ENCODE results near the gene PLEK.
"Not testable (repeated sequence)": the region's sequence is repeated elsewhere in the genome, so short reads cannot be mapped to it uniquely, and the experiment has no call there.

PLEK gene, protein sequence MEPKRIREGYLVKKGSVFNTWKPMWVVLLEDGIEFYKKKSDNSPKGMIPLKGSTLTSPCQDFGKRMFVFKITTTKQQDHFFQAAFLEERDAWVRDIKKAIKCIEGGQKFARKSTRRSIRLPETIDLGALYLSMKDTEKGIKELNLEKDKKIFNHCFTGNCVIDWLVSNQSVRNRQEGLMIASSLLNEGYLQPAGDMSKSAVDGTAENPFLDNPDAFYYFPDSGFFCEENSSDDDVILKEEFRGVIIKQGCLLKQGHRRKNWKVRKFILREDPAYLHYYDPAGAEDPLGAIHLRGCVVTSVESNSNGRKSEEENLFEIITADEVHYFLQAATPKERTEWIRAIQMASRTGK

GRCh38 chr2:68365087-68365486 lies at the start of gene PLEK:
PLEK (plus strand) TSS chr2:68365282; CDS start chr2:68365352, 70 bp downstream.
- DNase-seq (ENCODE audit: low read depth) = no peak

DNA sequence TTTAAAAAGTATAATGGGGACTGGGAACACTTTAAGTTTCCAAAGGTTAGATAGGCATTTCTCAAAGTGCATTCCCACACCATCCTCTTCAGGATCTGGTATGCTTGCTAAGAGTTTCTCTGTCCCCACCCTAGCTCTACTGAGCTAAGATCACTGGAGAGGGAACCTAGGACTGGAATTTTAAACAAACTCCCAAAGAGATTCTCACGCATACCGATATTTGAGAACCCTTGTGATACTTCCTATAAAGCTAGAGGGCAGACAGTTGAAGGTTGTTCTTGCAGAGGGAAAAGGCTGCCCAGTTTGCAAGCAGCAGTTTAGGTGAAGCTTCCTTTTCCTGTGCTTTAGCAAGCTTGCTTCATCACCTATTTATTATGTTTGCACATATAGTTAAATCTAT lies 49.0 kb upstream of the PLEK start:
- peak; percentile 51 for DNase-seq (ENCODE audit: low read depth)

GRCh38 chr2:68317971-68318913 lies 46.8 kb upstream of the PLEK start:
- DNase-seq (ENCODE audit: low read depth) = no peak

- DNase-seq (ENCODE audit: low read depth) = no peak
Observed at GRCh38 chr2:68318914-68319397, 46.1 kb upstream of the PLEK start.

DNA sequence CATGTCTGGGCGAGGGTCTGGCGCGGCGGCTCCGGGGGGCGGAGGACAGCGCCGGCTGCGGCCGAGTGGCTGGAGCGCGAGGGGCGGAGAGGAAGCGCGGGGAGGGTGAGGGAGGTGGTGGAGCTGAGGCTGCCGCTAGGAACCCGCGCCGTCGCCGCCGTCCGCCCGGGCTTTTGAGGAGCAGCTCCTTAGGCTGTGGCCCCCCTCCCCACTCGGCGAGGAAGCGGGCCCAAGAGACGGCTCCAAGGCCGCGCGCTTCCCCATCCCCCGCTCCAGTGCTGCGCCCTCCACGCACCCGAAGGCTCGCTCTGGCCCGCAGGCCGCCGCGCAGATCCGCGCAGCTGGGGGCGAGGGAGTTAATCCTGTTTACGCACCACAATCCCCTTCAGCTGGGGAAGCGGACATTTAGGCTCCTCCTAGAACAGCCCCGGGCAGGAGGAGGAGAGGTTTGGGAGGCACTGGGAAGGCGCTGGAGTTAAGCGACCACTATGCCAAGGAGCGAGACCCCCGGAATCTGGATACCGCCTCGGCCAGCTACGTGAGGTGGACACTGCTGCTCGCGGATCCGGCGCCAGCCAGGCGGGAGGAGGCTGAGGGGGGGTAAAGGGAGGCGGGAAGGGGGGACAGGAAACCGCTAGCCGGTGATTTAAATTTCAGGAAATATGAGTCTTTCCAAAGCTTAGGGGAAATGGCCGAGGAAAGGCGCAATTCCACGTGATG lies 45.5 kb upstream of the PLEK start, which contains the start of gene CNRIP1:
Gene CNRIP1 (minus strand): TSS at position 552 of the 720 bp plus-strand sequence. CDS start 549 bp downstream, at position 3.
- DNase-seq (ENCODE audit: low read depth) = peak; percentile 83

GRCh38 chr2:68320118-68320641 lies 44.9 kb upstream of the PLEK start:
- DNase-seq (ENCODE audit: low read depth) = peak; percentile 8

DNA sequence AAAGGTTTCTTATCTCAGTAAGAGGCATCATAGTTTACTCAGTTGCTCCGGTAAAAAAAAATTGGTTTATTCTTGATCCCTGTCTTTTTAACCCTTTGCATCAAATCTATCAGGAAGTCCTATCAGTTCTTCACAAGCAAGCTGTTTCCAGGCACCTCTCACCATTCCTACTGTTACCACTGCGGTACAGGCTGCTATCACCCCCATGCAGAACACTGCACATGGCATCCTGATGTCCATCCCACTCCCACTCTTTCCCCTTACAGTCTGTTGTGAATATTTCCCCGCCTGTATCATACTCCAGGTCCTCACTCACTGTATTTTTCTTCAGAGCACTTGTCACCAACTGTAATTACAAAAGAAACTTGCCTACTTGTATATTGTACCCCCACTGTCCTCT lies 40.0 kb upstream of the PLEK start:
- no peak for DNase-seq (ENCODE audit: low read depth)

GRCh38 chr2:68328901-68329300 lies 36.2 kb upstream of the PLEK start:
- no peak for DNase-seq (ENCODE audit: low read depth)

DNA sequence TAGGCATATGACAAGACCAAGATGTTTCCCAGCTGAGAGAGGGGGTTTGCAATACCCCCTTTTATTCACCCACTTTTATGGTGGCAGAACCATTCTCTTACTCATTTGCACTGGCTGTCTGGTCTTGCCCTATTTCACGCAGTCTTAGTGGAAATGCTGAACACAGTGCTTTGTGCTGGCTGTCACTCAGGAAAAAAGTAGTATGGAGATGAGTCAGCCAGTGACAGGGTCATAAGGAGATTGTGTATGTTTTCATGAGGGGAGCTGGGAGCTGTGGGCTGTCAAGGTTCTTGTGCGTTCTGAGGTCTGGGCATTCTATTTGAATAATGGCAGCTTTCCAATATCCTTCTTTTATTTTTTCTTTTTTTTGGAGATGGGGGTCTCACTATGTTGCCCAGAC lies 34.4 kb upstream of the PLEK start:
- peak; percentile 10 for DNase-seq (ENCODE audit: low read depth)

DNA sequence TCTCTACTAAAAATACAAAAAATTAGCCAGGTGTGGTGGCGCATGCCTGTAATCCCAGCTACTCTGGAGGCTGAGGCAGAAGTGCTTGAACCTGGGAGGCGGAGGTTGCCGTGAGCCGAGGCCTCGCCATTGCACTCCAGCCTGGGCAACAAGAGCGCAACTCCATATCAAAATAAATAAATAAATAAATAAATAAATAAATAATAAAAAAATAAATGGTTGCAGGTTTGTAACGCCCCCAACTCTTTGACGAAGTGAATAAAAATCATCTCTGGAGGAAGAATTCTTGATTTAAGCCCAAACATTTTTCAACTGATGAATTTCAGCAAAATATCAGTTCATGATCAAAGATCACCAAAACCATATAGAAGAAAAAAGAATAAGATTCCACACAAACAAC lies 32.1 kb upstream of the PLEK start:
- DNase-seq (ENCODE audit: low read depth) = no peak

- DNase-seq (ENCODE audit: low read depth) = no peak
Observed at GRCh38 chr2:68333931-68334330, 31.2 kb upstream of the PLEK start.

DNA sequence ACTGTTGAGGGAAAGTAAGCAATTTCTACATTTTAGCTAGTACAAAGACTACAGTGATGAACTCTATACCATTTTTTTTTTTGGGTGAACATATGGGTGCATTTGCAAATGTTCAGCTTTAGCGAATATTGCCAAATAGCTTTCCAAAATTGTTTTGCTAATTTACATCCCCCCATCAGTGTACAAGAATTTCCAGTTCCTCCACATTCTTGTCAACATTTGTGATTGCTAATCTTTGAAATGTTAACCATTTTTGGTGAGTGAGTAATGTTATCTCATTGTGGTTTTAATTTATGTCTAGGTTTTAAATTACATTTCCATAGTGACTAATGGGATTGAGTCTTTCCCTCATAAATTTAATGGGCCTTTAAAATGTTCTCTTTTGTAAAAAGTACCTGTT lies 28.9 kb upstream of the PLEK start:
- peak; percentile 79 for DNase-seq (ENCODE audit: low read depth)

- DNase-seq (ENCODE audit: low read depth) = no peak
Observed at GRCh38 chr2:68340226-68341061, 24.6 kb upstream of the PLEK start.

GRCh38 chr2:68341062-68341329 lies 24.1 kb upstream of the PLEK start:
- no peak for DNase-seq (ENCODE audit: low read depth)

DNA sequence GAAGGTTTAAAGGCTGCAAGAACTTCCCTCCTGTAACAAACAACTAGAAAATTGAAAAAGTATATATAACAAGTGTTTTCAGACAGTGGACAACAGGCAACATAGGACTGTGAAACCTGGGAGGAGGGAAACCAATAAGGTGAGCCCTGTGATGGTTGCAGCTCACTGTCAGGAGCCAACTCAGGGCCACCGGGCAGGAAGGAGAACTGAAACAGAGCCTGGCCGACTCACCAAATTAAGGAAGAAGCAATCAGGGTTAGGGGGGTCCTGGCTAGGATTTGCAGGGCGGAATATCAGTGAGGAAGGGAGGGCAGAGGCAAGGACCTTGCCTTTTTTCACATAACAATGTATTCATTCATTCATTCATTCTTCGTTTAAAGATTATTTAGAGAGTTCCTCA lies 23.5 kb upstream of the PLEK start:
- no peak for DNase-seq (ENCODE audit: low read depth)

DNA sequence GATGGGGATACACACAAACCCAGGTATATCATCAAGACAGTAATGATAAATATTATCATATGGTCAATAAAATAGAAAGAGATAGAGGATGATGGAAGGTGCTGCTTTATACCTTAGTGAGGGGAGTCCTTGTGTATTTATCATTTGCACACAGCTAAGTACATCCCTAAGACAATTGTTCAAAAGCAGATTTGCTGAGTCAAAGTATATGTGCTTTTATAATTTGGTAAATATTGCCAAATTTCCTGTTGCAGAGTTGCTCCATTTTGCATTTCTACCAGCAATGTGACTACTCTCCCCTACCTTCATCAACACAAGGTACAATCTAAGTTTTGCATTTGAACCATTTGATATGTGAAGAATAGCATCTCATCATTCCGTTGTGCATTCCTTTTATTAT lies 22.6 kb upstream of the PLEK start:
- DNase-seq (ENCODE audit: low read depth) = no peak

GRCh38 chr2:68344031-68344430 lies 21.1 kb upstream of the PLEK start:
- no peak for DNase-seq (ENCODE audit: low read depth)

GRCh38 chr2:68345129-68345875 lies 19.8 kb upstream of the PLEK start:
- DNase-seq (ENCODE audit: low read depth) = no peak

GRCh38 chr2:68349091-68349490 lies 16.0 kb upstream of the PLEK start:
- not testable (repeated sequence) for DNase-seq (ENCODE audit: low read depth)

DNA sequence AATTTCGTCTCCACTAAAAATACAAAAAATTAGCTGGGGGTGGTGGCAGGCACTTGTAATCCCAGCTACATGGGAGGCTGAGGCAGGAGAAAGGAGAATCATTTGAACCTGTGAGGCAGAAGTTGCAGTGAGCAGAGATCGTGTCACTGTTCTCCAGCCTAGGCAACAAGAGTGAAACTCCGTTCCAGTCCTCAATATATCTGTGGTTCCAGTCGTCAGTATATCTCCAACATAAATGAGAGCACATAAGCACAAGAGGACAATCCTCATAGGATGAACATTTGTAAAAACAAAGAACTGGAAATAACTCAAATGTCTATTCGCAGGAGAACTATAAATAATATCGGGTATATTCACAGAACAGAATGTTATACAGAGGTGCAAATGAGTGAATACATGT lies 13.1 kb upstream of the PLEK start:
- no peak for DNase-seq (ENCODE audit: low read depth)
